HG03039 (cell line): ENCODE data around the gene ELOB.

Source experiments
- ATAC-seq: cut with Tn5 transposase; IDR thresholded peaks from one replicate; pipeline ENCODE4 v1.9.1; 2021; ENCODE audit warnings: mild to moderate bottlenecking, moderate library complexity; ENCODE audit not compliant: unreplicated experiment

ELOB gene

GRCh38 chr16:2769675-2770056 is 7.4 kb downstream of the ELOB start:
- no peak for ATAC-seq

DNA sequence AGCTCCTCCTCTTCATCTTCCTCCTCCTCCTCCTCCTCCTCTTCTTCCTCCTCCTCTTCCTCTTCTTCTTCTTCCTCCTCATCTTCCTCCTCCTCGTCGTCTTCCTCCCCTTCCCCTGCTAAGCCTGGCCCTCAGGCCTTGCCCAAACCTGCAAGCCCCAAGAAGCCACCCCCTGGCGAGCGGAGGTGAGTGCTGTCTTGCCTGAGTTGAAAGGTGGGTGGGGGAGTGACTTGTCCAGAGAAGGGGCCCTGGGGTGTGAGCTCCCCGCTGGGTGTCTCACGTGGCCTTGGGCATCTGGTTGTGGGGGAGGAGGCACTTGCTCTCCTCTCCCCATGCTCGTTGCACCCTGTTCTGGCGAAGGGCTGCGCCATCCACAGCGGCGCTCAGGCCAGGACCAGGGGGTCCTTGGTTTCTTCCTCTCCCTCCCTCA is 8.0 kb downstream of the ELOB start:
- ATAC-seq = no peak

DNA sequence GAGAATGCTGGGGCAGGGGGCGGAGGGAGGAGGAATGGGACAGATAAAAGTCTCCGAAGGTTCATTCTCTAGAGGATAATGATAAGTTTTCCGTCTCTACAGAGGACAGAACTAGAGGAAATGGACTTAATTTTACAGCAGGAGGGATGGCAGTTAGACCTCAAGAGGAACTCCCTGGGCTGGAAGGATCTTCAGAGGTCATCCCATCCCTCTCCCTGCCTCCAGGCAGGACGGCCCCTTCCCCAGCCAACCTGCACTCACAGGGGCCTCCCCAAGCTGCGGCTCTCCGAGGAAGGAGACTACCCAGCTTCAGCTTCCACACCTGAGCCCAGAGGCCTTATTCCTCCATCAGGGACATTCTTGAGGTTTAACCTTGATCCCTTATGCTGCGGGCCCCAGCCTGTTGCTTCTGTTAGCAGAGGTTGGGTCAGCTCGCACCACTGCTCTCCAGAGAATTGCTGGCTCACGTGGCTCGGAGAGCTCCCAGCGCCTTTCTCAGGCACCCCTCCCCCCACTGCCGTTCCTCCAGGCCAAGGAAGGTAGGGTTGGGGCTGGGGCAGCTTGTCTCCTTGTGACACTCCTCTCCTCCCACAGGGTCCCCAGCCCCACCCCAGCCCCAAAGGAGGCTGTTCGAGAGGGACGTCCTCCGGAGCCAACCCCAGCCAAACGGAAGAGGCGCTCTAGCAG is 8.5 kb downstream of the ELOB start:
- ATAC-seq = no peak

DNA sequence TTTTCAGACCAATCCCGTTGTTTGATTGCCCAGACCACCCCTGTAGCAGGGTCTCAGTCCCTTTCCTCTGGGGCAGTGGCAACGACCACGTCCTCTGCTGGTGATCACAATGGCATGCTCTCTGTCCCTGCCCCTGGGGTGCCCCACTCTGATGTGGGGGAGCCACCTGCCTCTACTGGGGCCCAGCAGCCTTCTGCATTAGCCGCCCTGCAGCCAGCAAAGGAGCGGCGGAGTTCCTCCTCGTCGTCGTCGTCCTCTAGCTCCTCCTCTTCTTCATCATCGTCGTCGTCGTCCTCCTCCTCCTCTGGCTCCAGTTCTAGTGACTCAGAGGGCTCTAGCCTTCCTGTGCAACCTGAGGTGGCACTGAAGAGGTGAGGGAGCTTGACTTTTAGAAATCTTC is 9.2 kb downstream of the ELOB start:
- no peak for ATAC-seq

GRCh38 chr16:2767140-2767731 is 9.8 kb downstream of the ELOB start:
- ATAC-seq = no peak

- no peak for ATAC-seq
Observed at GRCh38 chr16:2766430-2767139, 10.5 kb downstream of the ELOB start.

- no peak for ATAC-seq
Observed at GRCh38 chr16:2765462-2766404, 11.3 kb downstream of the ELOB start.

GRCh38 chr16:2764718-2765117 is 12.4 kb downstream of the ELOB start:
- ATAC-seq = no peak

DNA sequence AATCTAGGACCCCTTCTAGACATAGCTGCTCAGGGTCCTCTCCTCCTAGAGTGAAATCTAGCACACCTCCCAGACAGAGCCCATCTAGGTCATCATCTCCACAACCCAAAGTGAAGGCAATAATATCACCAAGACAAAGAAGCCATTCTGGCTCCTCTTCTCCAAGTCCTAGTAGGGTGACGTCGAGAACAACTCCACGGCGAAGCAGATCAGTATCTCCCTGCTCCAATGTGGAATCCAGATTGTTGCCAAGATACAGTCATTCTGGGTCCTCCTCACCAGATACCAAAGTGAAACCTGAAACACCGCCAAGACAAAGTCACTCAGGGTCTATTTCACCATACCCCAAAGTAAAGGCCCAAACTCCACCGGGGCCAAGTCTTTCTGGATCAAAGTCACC is 13.9 kb downstream of the ELOB start:
- no peak for ATAC-seq

- ATAC-seq = no peak
Observed at GRCh38 chr16:2762711-2763110, 14.4 kb downstream of the ELOB start.

DNA sequence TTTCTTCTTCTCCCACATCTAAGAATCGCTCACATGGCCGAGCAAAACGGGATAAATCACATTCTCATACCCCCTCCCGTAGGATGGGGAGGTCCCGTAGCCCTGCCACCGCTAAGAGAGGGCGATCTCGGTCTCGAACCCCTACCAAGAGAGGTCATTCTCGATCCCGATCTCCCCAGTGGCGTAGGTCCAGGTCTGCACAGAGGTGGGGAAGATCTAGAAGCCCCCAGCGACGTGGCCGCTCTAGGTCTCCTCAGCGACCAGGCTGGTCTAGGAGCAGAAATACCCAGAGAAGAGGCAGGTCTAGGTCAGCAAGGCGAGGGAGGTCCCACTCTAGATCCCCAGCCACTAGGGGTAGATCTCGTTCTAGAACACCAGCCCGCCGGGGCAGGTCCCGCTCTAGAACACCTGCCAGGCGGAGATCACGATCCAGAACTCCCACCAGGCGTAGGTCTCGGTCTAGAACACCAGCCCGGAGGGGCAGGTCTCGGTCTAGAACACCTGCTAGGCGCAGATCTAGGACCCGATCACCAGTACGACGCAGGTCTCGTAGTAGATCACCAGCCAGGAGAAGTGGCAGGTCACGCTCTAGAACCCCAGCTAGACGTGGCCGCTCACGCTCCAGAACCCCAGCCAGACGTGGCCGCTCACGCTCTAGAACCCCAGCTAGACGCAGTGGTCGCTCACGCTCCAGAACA is 15.0 kb downstream of the ELOB start:
- no peak for ATAC-seq

- no peak for ATAC-seq
Observed at GRCh38 chr16:2761472-2761871, 15.6 kb downstream of the ELOB start.

- ATAC-seq = no peak
Observed at GRCh38 chr16:2757344-2757743, 19.7 kb downstream of the ELOB start.

GRCh38 chr16:2756288-2757015 is 20.6 kb downstream of the ELOB start:
- ATAC-seq = no peak

GRCh38 chr16:2755158-2755557 is 21.9 kb downstream of the ELOB start:
- no peak for ATAC-seq

GRCh38 chr16:2753733-2754020 is 23.4 kb downstream of the ELOB start:
- ATAC-seq = no peak

- ATAC-seq = peak; percentile 31
Observed at GRCh38 chr16:2752850-2753732, 24.0 kb downstream of the ELOB start.

DNA sequence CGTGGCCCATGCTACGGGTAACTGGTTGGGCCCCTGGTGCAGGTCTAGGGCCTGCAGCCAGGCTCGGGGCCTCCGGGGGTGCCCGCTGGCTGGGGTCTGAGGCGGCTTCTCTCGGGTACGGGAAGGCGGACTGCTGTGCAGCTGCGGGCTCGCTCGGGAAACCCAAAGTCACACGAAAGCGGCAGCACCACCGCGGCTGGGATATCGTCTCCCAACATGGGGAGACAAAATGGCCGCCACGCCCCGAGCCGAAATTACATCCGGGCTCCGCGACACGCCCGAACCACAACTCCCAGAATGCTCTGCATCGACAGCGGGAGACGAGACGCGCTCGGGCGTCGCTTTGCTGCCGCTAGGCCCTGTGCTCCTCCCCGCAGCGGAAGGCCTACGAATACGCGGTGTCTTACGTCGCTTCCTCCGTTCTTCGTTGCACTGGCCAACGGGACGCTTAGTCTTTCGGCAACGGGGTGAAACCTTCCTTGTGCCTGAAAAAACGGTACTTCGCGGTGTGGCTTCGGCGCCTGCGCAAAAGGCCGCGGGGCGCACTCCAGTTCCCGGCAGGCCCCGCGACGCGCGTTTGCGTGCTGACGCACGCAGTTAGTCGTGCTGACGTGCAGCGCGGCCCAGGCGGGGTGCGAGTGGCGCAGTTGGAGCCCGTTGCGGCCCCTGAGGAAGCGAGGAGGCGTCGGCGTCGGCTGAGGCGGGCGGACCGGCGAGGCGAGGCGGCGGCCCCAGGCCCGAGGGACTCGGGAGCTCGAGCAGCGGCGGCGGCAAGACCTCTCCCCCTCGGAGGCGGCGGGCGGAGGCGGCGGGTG is 24.8 kb downstream of the ELOB start, which contains the start of gene SRRM2:
TSS of gene SRRM2 (plus strand) at position 604 of the 815 bp plus-strand sequence. CDS start 3,727 bp downstream, outside the sequence.
- ATAC-seq = peak; percentile 69
